ENCODE measurements around the gene TIGIT. TPM values are rescaled to one million over a fixed set of nuclear protein-coding genes. Genes with fewer than 3 reads are reported as not detected.

The TIGIT gene
- total and polyA plus RNA-seq, 7 experiments from 2014 or later, result 0.63 to 14.9 (median 2.8) TPM

DNA sequence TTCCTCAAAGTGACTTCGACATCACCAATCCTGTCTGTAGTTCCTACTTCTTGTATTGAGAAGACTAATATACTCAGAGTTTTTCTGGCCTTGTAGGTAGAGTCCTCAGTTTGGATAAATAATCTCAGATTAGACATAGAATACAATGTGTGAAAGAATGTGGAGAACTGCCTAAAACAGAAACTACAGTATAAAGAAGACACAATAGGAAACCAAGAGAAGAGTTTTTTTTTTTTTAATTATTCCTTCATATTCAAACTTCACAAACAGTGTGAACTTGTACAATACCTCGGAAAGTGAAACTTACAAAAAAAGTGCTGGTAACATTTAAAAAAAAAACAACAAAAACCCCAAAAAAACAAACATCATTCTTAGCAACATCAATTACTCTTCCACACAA lies 20.5 kb downstream of the TIGIT start:
- H3K36me3 Mint-ChIP-seq, result peaks cover 0 to 23% (median 2%) of the 10 kb centered on the region in 5 donors
- no peaks in the 10 kb centered on the region for H3K27me3 ChIP-seq (ENCODE audit: control insufficient read depth in 2 of 2, insufficient read depth in 2 of 2, low read length in 2 of 2)
- H3K27ac Mint-ChIP-seq, result no peak overlapping the region
- no peak overlapping the region for H3K4me3 Mint-ChIP-seq
- H3K9me3 ChIP-seq (ENCODE audit: control insufficient read depth in 2 of 3, low read length in 3 of 3), result no peaks in the 10 kb centered on the region
- ChIA-PET POLR2A (no interaction called here), CTCF (interaction anchor here (0.8 kb wide), 1 partner anchor 15 kb away, joined by 3 read pairs; no protein-coding TSS in a partner anchor)
- H3K36me3 ChIP-seq (ENCODE audit: control insufficient read depth in 2 of 3, insufficient read depth in 3 of 3, low read length in 3 of 3), result no peaks in the 10 kb centered on the region
- no peak overlapping the region for H3K27ac ChIP-seq (ENCODE audit: low read depth, low read length)
- ATAC-seq, result no peak
- peaks cover 0 to 38% (median 9%) of the 10 kb centered on the region in 7 donors for H3K4me1 Mint-ChIP-seq
- DNase-seq, result no peak
- intact Hi-C loops (cut with micrococcal nuclease), result no loop called here
- no peak overlapping the region for H3K4me3 ChIP-seq (ENCODE audit: low read length)
- no peaks in the 10 kb centered on the region for H3K9me3 Mint-ChIP-seq
- H3K27me3 Mint-ChIP-seq, result no peaks in the 10 kb centered on the region
- H3K4me1 ChIP-seq (ENCODE audit: control insufficient read depth in 2 of 2, insufficient read depth in 2 of 2, low read length in 2 of 2), result peaks cover 0 to 78% of the 10 kb centered on the region in 2 donors

DNA sequence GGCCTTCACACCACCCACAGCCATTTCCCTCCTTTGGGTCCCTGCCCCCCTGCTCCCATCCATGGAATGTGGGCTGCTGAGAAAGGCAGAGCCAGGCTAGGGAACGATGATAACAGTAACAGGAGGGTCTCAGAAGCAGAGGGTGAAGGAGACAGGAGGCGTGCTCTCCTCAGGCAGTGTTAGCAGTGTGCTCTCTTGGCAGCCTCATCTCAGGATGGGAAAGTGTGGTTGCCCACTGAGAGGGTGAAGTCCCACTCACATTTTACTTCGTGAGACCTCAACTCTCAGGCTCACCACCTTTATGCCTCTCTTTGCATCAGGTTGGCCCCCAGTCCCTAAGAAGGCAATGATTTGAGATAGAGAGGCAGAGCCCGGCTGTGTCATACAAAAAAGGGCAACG lies 24.5 kb downstream of the TIGIT start:
- ChIA-PET POLR2A (no interaction called here), CTCF (no interaction called here)
- H3K9me3 ChIP-seq (ENCODE audit: control insufficient read depth in 2 of 3, low read length in 3 of 3), result no peaks in the 10 kb centered on the region
- Mint-ChIP-seq H3K4me1 (peaks cover 0 to 36% (median 4%) of the 10 kb centered on the region in 7 donors), H3K27ac (peak overlapping the region in 2 of 9 donors; percentile 35 to 51), H3K4me3 (no peak overlapping the region), H3K27me3 (no peaks in the 10 kb centered on the region), H3K36me3 (peaks cover 0 to 40% (median 9%) of the 10 kb centered on the region in 5 donors), H3K9me3 (no peaks in the 10 kb centered on the region)
- DNase-seq (no peak), ATAC-seq (peak; percentile 18)
- no peak overlapping the region for H3K27ac ChIP-seq (ENCODE audit: low read depth, low read length)
- H3K36me3 ChIP-seq (ENCODE audit: control insufficient read depth in 2 of 3, insufficient read depth in 3 of 3, low read length in 3 of 3), result no peaks in the 10 kb centered on the region
- peaks cover 0 to 59% of the 10 kb centered on the region in 2 donors for H3K4me1 ChIP-seq (ENCODE audit: control insufficient read depth in 2 of 2, insufficient read depth in 2 of 2, low read length in 2 of 2)
- intact Hi-C loops (cut with micrococcal nuclease), result no loop called here
- H3K27me3 ChIP-seq (ENCODE audit: control insufficient read depth in 2 of 2, insufficient read depth in 2 of 2, low read length in 2 of 2), result no peaks in the 10 kb centered on the region
- H3K4me3 ChIP-seq (ENCODE audit: low read length), result no peak overlapping the region

DNA sequence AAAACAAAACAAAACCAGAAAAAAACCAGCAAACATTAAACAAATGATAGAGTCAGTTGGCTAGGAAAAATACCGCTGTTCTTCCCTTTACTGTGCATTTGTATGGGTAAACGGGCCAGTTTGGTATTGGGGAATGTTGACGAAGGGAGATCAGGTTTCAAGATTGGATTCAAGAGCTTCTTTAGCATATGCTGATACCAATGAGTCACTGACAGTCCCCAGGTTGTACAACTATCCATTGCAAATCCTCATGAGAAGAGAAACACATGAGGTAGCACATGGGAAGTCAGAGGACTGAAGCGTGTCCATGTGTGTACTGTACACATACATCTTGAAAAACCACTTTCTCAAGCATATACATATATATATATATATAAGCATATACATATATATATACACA lies 25.6 kb downstream of the TIGIT start:
- Mint-ChIP-seq H3K27me3 (no peaks in the 10 kb centered on the region), H3K4me3 (no peak overlapping the region), H3K9me3 (no peaks in the 10 kb centered on the region), H3K27ac (no peak overlapping the region), H3K36me3 (peaks cover 2 to 49% (median 9%) of the 10 kb centered on the region in 5 donors), H3K4me1 (peaks cover 0 to 37% (median 4%) of the 10 kb centered on the region in 7 donors)
- Histone ChIP-seq H3K27me3 (ENCODE audit: control insufficient read depth in 2 of 2, insufficient read depth in 2 of 2, low read length in 2 of 2) (no peaks in the 10 kb centered on the region), H3K36me3 (ENCODE audit: control insufficient read depth in 2 of 3, insufficient read depth in 3 of 3, low read length in 3 of 3) (no peaks in the 10 kb centered on the region), H3K9me3 (ENCODE audit: control insufficient read depth in 2 of 3, low read length in 3 of 3) (no peaks in the 10 kb centered on the region), H3K4me3 (ENCODE audit: low read length) (no peak overlapping the region), H3K27ac (ENCODE audit: low read depth, low read length) (no peak overlapping the region), H3K4me1 (ENCODE audit: control insufficient read depth in 2 of 2, insufficient read depth in 2 of 2, low read length in 2 of 2) (peaks cover 0 to 54% of the 10 kb centered on the region in 2 donors)
- CTCF ChIA-PET, result no interaction called here
- intact Hi-C loops (cut with micrococcal nuclease), result no loop called here
- ATAC-seq (no peak), DNase-seq (no peak)
- POLR2A ChIA-PET, result interaction anchor here (1.3 kb wide), 1 partner anchor 9 kb away, joined by 4 read pairs; no protein-coding TSS in a partner anchor

DNA sequence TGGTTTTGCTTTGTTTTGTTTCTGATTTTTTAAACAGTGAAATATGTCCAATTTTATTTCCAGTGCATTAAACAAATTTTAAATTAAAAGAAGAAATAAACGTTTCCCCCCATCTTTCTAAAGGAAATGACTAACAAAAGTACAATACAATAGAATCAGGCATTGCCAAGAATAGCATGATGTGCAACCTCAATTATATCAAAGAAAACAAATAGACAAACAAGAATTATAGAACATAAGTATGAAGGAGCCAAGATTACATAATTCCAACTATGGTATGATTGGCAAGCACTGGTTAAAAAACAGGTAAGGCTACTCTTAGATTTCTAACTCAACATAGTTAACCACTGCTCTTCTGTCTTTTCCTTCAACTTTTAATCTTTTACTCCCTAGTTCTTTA lies 26.4 kb downstream of the TIGIT start:
- ChIA-PET POLR2A (interaction anchor here (1.3 kb wide), 1 partner anchor 8 kb away, joined by 4 read pairs; no protein-coding TSS in a partner anchor), CTCF (no interaction called here)
- H3K9me3 Mint-ChIP-seq, result no peaks in the 10 kb centered on the region
- no peak for DNase-seq
- no peak overlapping the region for H3K27ac ChIP-seq (ENCODE audit: low read depth, low read length)
- H3K36me3 Mint-ChIP-seq, result peaks cover 2 to 54% (median 9%) of the 10 kb centered on the region in 5 donors
- no peaks in the 10 kb centered on the region for H3K36me3 ChIP-seq (ENCODE audit: control insufficient read depth in 2 of 3, insufficient read depth in 3 of 3, low read length in 3 of 3)
- H3K9me3 ChIP-seq (ENCODE audit: control insufficient read depth in 2 of 3, low read length in 3 of 3), result no peaks in the 10 kb centered on the region
- H3K4me1 ChIP-seq (ENCODE audit: control insufficient read depth in 2 of 2, insufficient read depth in 2 of 2, low read length in 2 of 2), result peaks cover 0 to 48% of the 10 kb centered on the region in 2 donors
- H3K27me3 Mint-ChIP-seq, result no peaks in the 10 kb centered on the region
- H3K4me1 Mint-ChIP-seq, result peaks cover 0 to 36% (median 4%) of the 10 kb centered on the region in 7 donors
- H3K27me3 ChIP-seq (ENCODE audit: control insufficient read depth in 2 of 2, insufficient read depth in 2 of 2, low read length in 2 of 2), result no peaks in the 10 kb centered on the region
- no peak overlapping the region for H3K4me3 ChIP-seq (ENCODE audit: low read length)
- H3K27ac Mint-ChIP-seq, result no peak overlapping the region
- intact Hi-C loops (cut with micrococcal nuclease), result no loop called here
- H3K4me3 Mint-ChIP-seq, result no peak overlapping the region
- ATAC-seq, result no peak

DNA sequence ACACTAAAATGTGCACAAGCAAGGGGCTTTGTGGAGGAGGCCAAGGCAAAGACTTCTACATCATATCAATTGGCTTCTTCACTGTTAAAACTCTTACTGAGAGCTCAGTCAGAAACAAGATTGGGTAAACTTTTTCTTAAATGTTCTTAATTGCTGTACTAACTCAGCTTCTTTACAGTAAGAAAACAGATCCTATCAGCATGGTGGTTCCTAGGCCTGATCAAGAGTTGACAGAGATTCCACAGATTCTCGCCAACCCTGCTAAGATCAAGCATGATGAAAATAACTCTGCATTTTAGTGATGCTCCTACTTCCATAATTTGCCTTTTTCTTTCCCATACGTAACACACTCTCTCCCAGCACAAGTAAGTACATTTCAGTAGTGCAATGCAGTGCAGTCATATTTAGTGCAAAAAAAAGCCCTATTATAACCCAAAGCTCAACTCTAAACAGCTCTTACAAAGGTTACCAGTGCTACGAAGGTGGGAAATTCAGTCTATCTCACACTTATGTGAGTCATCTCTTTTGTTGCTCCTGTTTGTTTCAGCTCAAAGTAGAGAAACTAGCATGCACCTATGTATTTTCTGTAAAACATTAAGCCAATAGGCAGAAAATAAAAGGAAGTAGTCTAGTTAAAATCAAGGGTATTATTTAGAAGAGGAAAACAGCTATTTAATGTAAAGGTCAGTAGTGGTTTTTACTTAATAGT lies 29.9 kb downstream of the TIGIT start:
- peak overlapping the region in 2 of 9 donors; percentile 22 to 55 for H3K27ac Mint-ChIP-seq
- no peak for DNase-seq
- ATAC-seq, result peak; percentile 50
- no peak overlapping the region for H3K27ac ChIP-seq (ENCODE audit: low read depth, low read length)
- peaks cover 0 to 27% of the 10 kb centered on the region in 2 donors for H3K4me1 ChIP-seq (ENCODE audit: control insufficient read depth in 2 of 2, insufficient read depth in 2 of 2, low read length in 2 of 2)
- no peaks in the 10 kb centered on the region for H3K27me3 ChIP-seq (ENCODE audit: control insufficient read depth in 2 of 2, insufficient read depth in 2 of 2, low read length in 2 of 2)
- no peaks in the 10 kb centered on the region for H3K27me3 Mint-ChIP-seq
- peaks cover 4 to 39% (median 17%) of the 10 kb centered on the region in 5 donors for H3K36me3 Mint-ChIP-seq
- no peaks in the 10 kb centered on the region for H3K9me3 ChIP-seq (ENCODE audit: control insufficient read depth in 2 of 3, low read length in 3 of 3)
- peaks cover 0 to 39% (median 6%) of the 10 kb centered on the region in 7 donors for H3K4me1 Mint-ChIP-seq
- no peaks in the 10 kb centered on the region for H3K36me3 ChIP-seq (ENCODE audit: control insufficient read depth in 2 of 3, insufficient read depth in 3 of 3, low read length in 3 of 3)
- intact Hi-C loops (cut with micrococcal nuclease), result no loop called here
- ChIA-PET CTCF (interaction anchor here (0.6 to 1.0 kb wide), 3 partner anchors 12 to 1402 kb away, joined by 3 to 15 read pairs (median 3); no protein-coding TSS in a partner anchor), POLR2A (interaction anchor here (0.6 to 1.3 kb wide), 2 partner anchors 8 to 9 kb away, joined by 3 read pairs; no protein-coding TSS in a partner anchor)
- no peak overlapping the region for H3K4me3 ChIP-seq (ENCODE audit: low read length)
- H3K4me3 Mint-ChIP-seq, result peak overlapping the region in 1 of 10 donors; percentile 13
- H3K9me3 Mint-ChIP-seq, result no peaks in the 10 kb centered on the region

DNA sequence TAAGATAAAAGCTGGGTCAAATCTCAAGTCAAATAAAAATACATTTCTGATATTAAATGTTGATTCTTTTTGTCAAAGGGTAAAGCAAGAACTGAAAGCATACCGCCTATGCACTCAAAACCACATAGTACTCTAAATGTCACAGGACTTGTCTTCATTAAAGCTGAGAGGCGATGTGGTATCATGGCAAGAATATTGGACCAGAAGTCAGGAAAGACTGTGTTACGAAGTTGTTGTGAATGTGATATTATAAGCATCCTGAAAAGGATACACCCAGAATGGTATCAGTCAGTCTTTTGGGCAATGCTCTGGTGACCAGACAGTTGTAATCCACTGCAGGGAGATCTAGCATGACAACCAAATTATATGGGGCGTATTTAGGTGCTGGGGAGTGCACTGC lies 33.8 kb downstream of the TIGIT start:
- Histone ChIP-seq H3K4me3 (ENCODE audit: low read length) (no peak overlapping the region), H3K27me3 (ENCODE audit: control insufficient read depth in 2 of 2, insufficient read depth in 2 of 2, low read length in 2 of 2) (no peaks in the 10 kb centered on the region), H3K36me3 (ENCODE audit: control insufficient read depth in 2 of 3, insufficient read depth in 3 of 3, low read length in 3 of 3) (no peaks in the 10 kb centered on the region), H3K4me1 (ENCODE audit: control insufficient read depth in 2 of 2, insufficient read depth in 2 of 2, low read length in 2 of 2) (peaks cover 0 to 34% of the 10 kb centered on the region in 2 donors), H3K9me3 (ENCODE audit: control insufficient read depth in 2 of 3, low read length in 3 of 3) (no peaks in the 10 kb centered on the region), H3K27ac (ENCODE audit: low read depth, low read length) (no peak overlapping the region)
- ChIA-PET POLR2A (interaction anchor here (0.8 kb wide), 1 partner anchor 8 kb away, joined by 4 read pairs; no protein-coding TSS in a partner anchor), CTCF (no interaction called here)
- peaks cover 3 to 55% (median 31%) of the 10 kb centered on the region in 5 donors for H3K36me3 Mint-ChIP-seq
- H3K27me3 Mint-ChIP-seq, result no peaks in the 10 kb centered on the region
- H3K4me3 Mint-ChIP-seq, result peak overlapping the region in 1 of 10 donors; percentile 29
- ATAC-seq, result no peak
- H3K9me3 Mint-ChIP-seq, result peaks cover 0 to 8% (median 0%) of the 10 kb centered on the region in 11 donors
- peaks cover 0 to 45% (median 8%) of the 10 kb centered on the region in 7 donors for H3K4me1 Mint-ChIP-seq
- H3K27ac Mint-ChIP-seq, result peak overlapping the region in 2 of 9 donors; percentile 9 to 57
- no peak for DNase-seq
- intact Hi-C loops (cut with micrococcal nuclease), result loop anchor here in 1 of 2 donors (2.0 to 5.0 kb wide), 2 partner anchors 19 to 105 kb away; no protein-coding TSS in a partner anchor
